Subcutaneous adipose tissue (tissue), 4 donors: ENCODE measurements around the gene FAM227B. TPM values are rescaled to one million over a fixed set of nuclear protein-coding genes. Genes with fewer than 3 reads are reported as not detected.

ENCODE experiments used
- CTCF ChIP-seq: fragments of 450-650 bp; IDR thresholded peaks from one replicate; pipeline ENCODE4 v1.5.1; 2016; ENCODE audit warnings: low read depth, mild to moderate bottlenecking, control low read depth, antibody characterized with exemption, moderate library complexity
- total RNA-seq, 4 donors: library from RNA; depleted of rRNA; stranded (reverse); fragments of >200 nt; gene quantifications; one replicate each; pipeline ENCODE4 v1.1.0, GENCODE V29; 2016

The FAM227B gene
- total RNA-seq, 4 donors from 2014 or later, result 1.1 to 3.2 (median 1.7) TPM; not detected in 1

- no peak for TF ChIP-seq CTCF
Observed at GRCh38 chr15:49646891-49647290, 26.3 kb upstream of the FAM227B start.

- no peak for TF ChIP-seq CTCF
Observed at GRCh38 chr15:49645941-49646340, 25.3 kb upstream of the FAM227B start.

- no peak for TF ChIP-seq CTCF
Observed at GRCh38 chr15:49645277-49645676, 24.7 kb upstream of the FAM227B start.

- no peak for TF ChIP-seq CTCF
Observed at GRCh38 chr15:49644364-49644794, 23.8 kb upstream of the FAM227B start.

GRCh38 chr15:49637857-49638256 lies 17.2 kb upstream of the FAM227B start:
- no peak for TF ChIP-seq CTCF

- TF ChIP-seq CTCF, result no peak
Observed at GRCh38 chr15:49628379-49628778, 7.8 kb upstream of the FAM227B start.

- TF ChIP-seq CTCF, result no peak
Observed at GRCh38 chr15:49627407-49627877, 6.8 kb upstream of the FAM227B start.
